Left lung (tissue), 10 donors: ENCODE data around the gene GSTM1. TPM values are rescaled to one million over a fixed set of nuclear protein-coding genes. Genes with fewer than 3 reads are reported as not detected.
"Not testable (repeated sequence)": the region's sequence is repeated elsewhere in the genome, so short reads cannot be mapped to it uniquely, and the experiment has no call there.

Source experiments
- ATAC-seq: fragments of 200-7000 bp; cut with Tn5 transposase; one replicate; pipeline ENCODE4 v1.9.1; 2020; ENCODE audit warnings: moderate library complexity
- DNase-seq, 4 donors: peaks; one replicate each; pipeline ENCODE4 v3.0.0-alpha.2; 2013 to 2020
- H3K27ac ChIP-seq, 2 donors: fragments of 200-600 bp; sonication (generic) in 1 of 2; one replicate each; pipeline versions ENCODE4 v1.5.0 to v1.8.0; 2020 to 2021
- H3K27me3 ChIP-seq, 2 donors: fragments of 200-600 bp; sonication (generic) in 1 of 2; one replicate each; pipeline versions ENCODE4 v1.5.0 to v1.8.0; 2020 to 2021
- H3K36me3 ChIP-seq, 2 donors: fragments of 200-600 bp; sonication (generic) in 1 of 2; one replicate each; pipeline versions ENCODE4 v1.5.0 to v1.8.0; 2020 to 2021
- H3K4me1 ChIP-seq, 2 donors: fragments of 200-600 bp; one replicate each; pipeline ENCODE4 v1.8.0; 2021
- H3K4me3 ChIP-seq, 2 donors: fragments of 200-600 bp; sonication (generic) in 1 of 2; one replicate each; pipeline versions ENCODE4 v1.5.0 to v1.8.0; 2020 to 2021; ENCODE audit warnings: mild to moderate bottlenecking in 1 of 2
- H3K9me3 ChIP-seq, 2 donors: fragments of 200-600 bp; sonication (generic) in 1 of 2; one replicate each; pipeline versions ENCODE4 v1.5.0 to v1.8.0; 2020 to 2021
- intact Hi-C, 2 donors: fragments of 100-400 bp; cut with DNase I; formaldehyde crosslinking; loops; one replicate each; pipeline versions ENCODE4 v1.11.2 to v1.14.2; 2022
- polyA plus RNA-seq, 6 donors: library from polyadenylated mRNA; unstranded; fragments of 120-200 nt; gene quantifications; one replicate each; pipeline ENCODE4 v1.2.1, GENCODE V29; 2013; ENCODE audit not compliant: insufficient read length in 6 of 6
- total RNA-seq, 2 donors: library from RNA; stranded (reverse); fragmentation: NEBNext Ultra II Directional; extraction: Animal tissue kit (Norgen Biotek cat#: 25700); gene quantifications; one replicate each; pipeline ENCODE4 v1.2.1, GENCODE V29; 2021
- TF ChIP-seq, protein P1 (sequence below), 2 donors: fragments of 200-600 bp; sonication (generic) in 1 of 2; IDR thresholded peaks; one replicate each; pipeline versions ENCODE4 v1.5.0 to v1.8.0; 2021; ENCODE audit warnings: antibody characterized with exemption in 2 of 2
- donor health status: DM: no; HTN: yes; CAD: no.
- donor health status: DM: no; HTN: no; CAD: no.

Gene GSTM1
- total and polyA plus RNA-seq, 8 donors = 1.7 to 165 (median 96.2) TPM; not detected in 1

GRCh38 chr1:109689844-109690405, 2.3 kb downstream of the GSTM1 start:
- TF ChIP-seq, protein P1, sequence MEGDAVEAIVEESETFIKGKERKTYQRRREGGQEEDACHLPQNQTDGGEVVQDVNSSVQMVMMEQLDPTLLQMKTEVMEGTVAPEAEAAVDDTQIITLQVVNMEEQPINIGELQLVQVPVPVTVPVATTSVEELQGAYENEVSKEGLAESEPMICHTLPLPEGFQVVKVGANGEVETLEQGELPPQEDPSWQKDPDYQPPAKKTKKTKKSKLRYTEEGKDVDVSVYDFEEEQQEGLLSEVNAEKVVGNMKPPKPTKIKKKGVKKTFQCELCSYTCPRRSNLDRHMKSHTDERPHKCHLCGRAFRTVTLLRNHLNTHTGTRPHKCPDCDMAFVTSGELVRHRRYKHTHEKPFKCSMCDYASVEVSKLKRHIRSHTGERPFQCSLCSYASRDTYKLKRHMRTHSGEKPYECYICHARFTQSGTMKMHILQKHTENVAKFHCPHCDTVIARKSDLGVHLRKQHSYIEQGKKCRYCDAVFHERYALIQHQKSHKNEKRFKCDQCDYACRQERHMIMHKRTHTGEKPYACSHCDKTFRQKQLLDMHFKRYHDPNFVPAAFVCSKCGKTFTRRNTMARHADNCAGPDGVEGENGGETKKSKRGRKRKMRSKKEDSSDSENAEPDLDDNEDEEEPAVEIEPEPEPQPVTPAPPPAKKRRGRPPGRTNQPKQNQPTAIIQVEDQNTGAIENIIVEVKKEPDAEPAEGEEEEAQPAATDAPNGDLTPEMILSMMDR (IDR thresholded peaks at IDR 0.05) = no peak
- no peaks in the 10 kb centered on the region for H3K27me3 ChIP-seq
- intact Hi-C loops = no loop called here
- no peaks in the 10 kb centered on the region for H3K36me3 ChIP-seq
- ATAC-seq (no peak), DNase-seq (no peak)
- no peak overlapping the region for H3K27ac ChIP-seq
- no peaks in the 10 kb centered on the region for H3K4me1 ChIP-seq
- no peak overlapping the region for H3K4me3 ChIP-seq
- H3K9me3 ChIP-seq = no peaks in the 10 kb centered on the region

- H3K27me3 ChIP-seq = no peaks in the 10 kb centered on the region
- DNase-seq (no peak), ATAC-seq (no peak)
- H3K9me3 ChIP-seq = no peaks in the 10 kb centered on the region
- intact Hi-C loops = no loop called here
- H3K36me3 ChIP-seq = no peaks in the 10 kb centered on the region
- H3K4me1 ChIP-seq = no peaks in the 10 kb centered on the region
- H3K27ac ChIP-seq = no peak overlapping the region
- H3K4me3 ChIP-seq = no peak overlapping the region
- TF ChIP-seq, protein P1 (IDR thresholded peaks at IDR 0.05) = no peak
Measured at GRCh38 chr1:109691759-109692158, 4.1 kb downstream of the GSTM1 start.

- H3K4me1 ChIP-seq, DNase-seq, ATAC-seq, H3K9me3 ChIP-seq, H3K36me3 ChIP-seq, H3K4me3 ChIP-seq, H3K27me3 ChIP-seq, H3K27ac ChIP-seq, intact Hi-C loops: not testable (repeated sequence)
Measured at GRCh38 chr1:109694400-109694799, 6.8 kb downstream of the GSTM1 start.

GRCh38 chr1:109695138-109695537, 7.5 kb downstream of the GSTM1 start:
- DNase-seq, H3K27me3 ChIP-seq, H3K27ac ChIP-seq, H3K36me3 ChIP-seq, intact Hi-C loops, H3K4me1 ChIP-seq, H3K4me3 ChIP-seq, ATAC-seq, H3K9me3 ChIP-seq: not testable (repeated sequence)

- no peaks in the 10 kb centered on the region for H3K9me3 ChIP-seq
- intact Hi-C loops = no loop called here
- H3K27ac ChIP-seq = no peak overlapping the region
- ATAC-seq (no peak), DNase-seq (no peak)
- no peaks in the 10 kb centered on the region for H3K36me3 ChIP-seq
- H3K4me3 ChIP-seq = no peak overlapping the region
- TF ChIP-seq, protein P1 (IDR thresholded peaks at IDR 0.05) = no peak
- no peaks in the 10 kb centered on the region for H3K4me1 ChIP-seq
- no peaks in the 10 kb centered on the region for H3K27me3 ChIP-seq
Measured at GRCh38 chr1:109697066-109697465, 9.4 kb downstream of the GSTM1 start.

DNA sequence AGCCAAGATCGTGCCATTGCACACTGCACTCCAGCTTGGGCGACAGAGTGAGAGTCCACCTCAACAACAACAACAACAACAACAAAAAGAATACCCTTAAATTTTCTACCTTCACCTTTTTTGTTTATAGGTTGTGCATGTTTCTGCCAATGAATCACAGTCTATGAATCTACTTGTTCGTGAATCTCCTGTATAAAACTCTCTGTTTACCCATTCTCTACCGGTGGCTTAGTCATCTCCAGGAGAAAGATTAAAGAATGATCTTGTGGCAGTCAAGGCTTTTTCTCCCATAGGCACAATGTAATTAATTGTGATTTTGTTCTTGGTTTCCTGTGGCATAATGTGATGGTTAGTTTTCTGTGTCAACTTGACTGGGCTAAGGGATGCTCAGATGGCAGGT, 10.2 kb downstream of the GSTM1 start:
- H3K4me1 ChIP-seq, intact Hi-C loops, DNase-seq, H3K36me3 ChIP-seq, H3K9me3 ChIP-seq, ATAC-seq, H3K4me3 ChIP-seq, H3K27me3 ChIP-seq, H3K27ac ChIP-seq: not testable (repeated sequence)

DNA sequence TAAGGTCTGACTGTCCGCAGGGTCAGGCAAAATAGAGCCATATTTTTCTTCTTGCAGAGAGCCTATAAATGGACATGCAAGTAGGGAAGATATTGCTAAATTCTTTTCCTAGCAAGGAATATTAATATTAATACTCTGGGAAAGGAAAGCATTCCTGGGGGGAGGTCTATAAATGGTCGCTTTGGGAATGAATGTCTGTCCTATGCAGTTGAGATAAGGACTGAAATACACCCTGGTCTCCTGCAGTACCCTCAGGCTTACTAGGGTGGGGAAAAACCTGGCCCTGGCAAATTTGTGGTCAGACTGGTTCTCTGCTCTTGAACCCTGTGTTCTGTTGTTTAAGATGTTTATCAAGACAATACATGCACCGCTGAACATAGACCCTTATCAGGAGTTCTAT, 15.3 kb downstream of the GSTM1 start:
- H3K27me3 ChIP-seq, H3K4me1 ChIP-seq, H3K4me3 ChIP-seq, ATAC-seq, intact Hi-C loops, H3K9me3 ChIP-seq, H3K27ac ChIP-seq, DNase-seq, H3K36me3 ChIP-seq: not testable (repeated sequence)
